PFSK-1 (cell line): ENCODE results near the gene C1QB.

Source experiments
- FOXP2 ChIP-seq: optimal IDR thresholded peaks from 2 replicates; pipeline ENCODE3; 2011; ENCODE audit warnings: borderline replicate concordance, control low read depth, inconsistent platforms; ENCODE audit not compliant: insufficient read depth; ENCODE audit errors: extremely low read length, extremely low read depth
- POLR2AphosphoS5 ChIP-seq: IDR thresholded peaks from 2 replicates; pipeline ENCODE4 v1.6.1; 2012; ENCODE audit warnings: low read depth, mild to moderate bottlenecking, control low read depth, low read length, moderate library complexity
- REST ChIP-seq, 2 experiments: IDR thresholded peaks; 2 replicates each; pipeline versions ENCODE4 v1.6.1 to v1.8.0; 2011 to 2012; ENCODE audit warnings: low read depth in 2 of 2, low read length in 2 of 2, control low read depth in 1 of 2, inconsistent platforms in 1 of 2, mild to moderate bottlenecking in 1 of 2, moderate library complexity in 1 of 2; ENCODE audit not compliant: insufficient read depth in 1 of 2
- SIN3A ChIP-seq: IDR thresholded peaks from 2 replicates; pipeline ENCODE4 v1.6.1; 2012; ENCODE audit warnings: mild to moderate bottlenecking, low read length, moderate library complexity, borderline replicate concordance; ENCODE audit not compliant: insufficient read depth
- TAF1 ChIP-seq: IDR thresholded peaks from 2 replicates; pipeline ENCODE4 v1.6.1; 2012; ENCODE audit warnings: low read length, control low read depth, borderline replicate concordance; ENCODE audit not compliant: insufficient read depth

DNA sequence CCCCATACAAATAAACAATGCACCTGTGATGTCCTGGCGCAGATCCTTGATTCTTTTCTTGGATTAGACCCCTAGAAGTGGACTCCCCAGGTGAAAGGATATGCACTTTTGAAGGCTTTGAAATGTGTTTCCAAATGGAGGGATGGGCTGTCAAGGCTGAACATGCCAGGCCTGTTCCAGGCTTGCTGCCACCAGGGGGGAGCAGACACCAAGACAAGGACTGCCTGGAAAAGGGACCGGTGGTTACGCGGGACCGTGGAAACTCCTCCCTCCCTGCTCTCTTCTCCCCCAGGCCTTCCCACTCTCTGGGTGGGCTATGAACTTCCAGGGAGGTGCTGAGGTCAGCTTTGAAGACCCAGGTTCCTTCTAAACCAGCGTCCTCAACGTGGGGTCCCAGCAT is 12.7 kb downstream of the C1QB start:
- TF ChIP-seq TAF1 (no peak), POLR2AphosphoS5 (no peak), SIN3A (no peak), REST (IDR thresholded peaks at IDR 0.05; ENCODE audit: insufficient read depth in 1 of 2, low read depth in 2 of 2, low read length in 2 of 2) (no peak), FOXP2 (no peak)
